DOHH2 (cell line): ENCODE measurements around the gene PSME2.

Experiments
- CTCF ChIP-seq: fragments of 200-600 bp; sonication (generic); IDR thresholded peaks from one replicate; pipeline ENCODE4 v1.5.1; 2014; ENCODE audit warnings: antibody characterized with exemption, mild to moderate bottlenecking, low read depth, low read length; ENCODE audit not compliant: poor library complexity, severe bottlenecking
- EZH2phosphoT487 ChIP-seq: fragments of 200-600 bp; sonication (generic); IDR thresholded peaks from 2 replicates; pipeline ENCODE4 v1.6.1; 2017; ENCODE audit warnings: borderline replicate concordance, mild to moderate bottlenecking, antibody characterized with exemption, low read length, moderate library complexity, mixed read lengths

- TF ChIP-seq CTCF (no peak), EZH2phosphoT487 (no peak)
Observed at GRCh38 chr14:24150061-24150460, 3.7 kb upstream of the PSME2 start.
